Right lobe of liver (tissue), 6 donors: ENCODE results near the gene C1QTNF1. TPM values are rescaled to one million over a fixed set of nuclear protein-coding genes. Genes with fewer than 3 reads are reported as not detected.

Source experiments
- ATAC-seq, 4 donors: fragments of 200-7000 bp; cut with Tn5 transposase; one replicate each; pipeline ENCODE4 v1.9.1; 2020; ENCODE audit warnings: mild to moderate bottlenecking in 4 of 4, moderate library complexity in 4 of 4
- DNase-seq, 3 donors: peaks; one replicate each; pipeline ENCODE4 v3.0.0-alpha.2; 2020
- H3K27ac ChIP-seq, 3 donors: fragments of 200-600 bp; one replicate each; pipeline ENCODE4 v1.8.0; 2022
- H3K27me3 ChIP-seq, 2 donors: fragments of 200-600 bp; one replicate each; pipeline ENCODE4 v1.8.0; 2022
- H3K36me3 ChIP-seq, 4 donors: fragments of 200-600 bp; sonication (generic) in 1 of 4; one replicate each; pipeline versions ENCODE4 v1.5.1 to v1.8.0; 2017 to 2022; ENCODE audit warnings: control low read depth in 1 of 4
- H3K4me1 ChIP-seq, 4 donors: fragments of 200-600 bp; sonication (generic) in 1 of 4; one replicate each; pipeline versions ENCODE4 v1.5.1 to v1.8.0; 2017 to 2022; ENCODE audit warnings: control low read depth in 1 of 4
- H3K4me3 ChIP-seq, 3 donors: fragments of 200-600 bp; one replicate each; pipeline ENCODE4 v1.8.0; 2022
- H3K9me3 ChIP-seq, 4 donors: fragments of 200-600 bp; sonication (generic) in 1 of 4; one replicate each; pipeline versions ENCODE4 v1.5.1 to v1.8.0; 2017 to 2022; ENCODE audit warnings: control low read depth in 1 of 4
- CTCF ChIP-seq, 4 donors: fragments of 200-600 bp in 3 of 4; fragments of 450-650 bp in 1 of 4; IDR thresholded peaks; one replicate each; pipeline versions ENCODE4 v1.5.1 to v1.8.0; 2016 to 2022; ENCODE audit warnings: antibody characterized with exemption in 4 of 4, mild to moderate bottlenecking in 2 of 4
- POLR2A ChIP-seq: fragments of 450-650 bp; IDR thresholded peaks from one replicate; pipeline ENCODE4 v1.6.1; 2017; ENCODE audit warnings: antibody characterized with exemption, mild to moderate bottlenecking
- WGBS: methylation state at CpG from one replicate; pipeline ENCODE4 v1.1.6; 2018; ENCODE audit warnings: low coverage, low lambda C conversion rate; ENCODE audit not compliant: insufficient coverage; ENCODE audit errors: missing lambda C conversion rate; 5-methylcytosine and 5-hydroxymethylcytosine counted together
- intact Hi-C, 2 donors: fragments of 100-400 bp; cut with DNase I; formaldehyde crosslinking; loops; one replicate each; pipeline versions ENCODE4 v1.11.2 to v1.14.1; 2022
- total RNA-seq, 6 experiments: library from RNA; depleted of rRNA in 2 of 6; stranded (reverse); fragments of >200 nt in 2 of 6; fragmentation: NEBNext Ultra II Directional in 3 of 6; extraction: Animal tissue kit (Norgen Biotek cat#: 25700) in 3 of 6; gene quantifications; one replicate each; pipeline versions ENCODE4 v1.1.0 to v1.2.4, GENCODE V29; 2016 to 2023
- donor health status: DM: no; HTN: yes; CAD: no.
- donor health status: DM: no; HTN: no; CAD: no.
- donor health status: DM: no; HTN: no; CAD: no.
- donor health status: DM: no; HTN: yes; CAD: no.
- donor health status: DM: no; HTN: yes; CAD: no.

Gene C1QTNF1
- total RNA-seq, 6 experiments from 2014 or later: 9.8 to 40.2 (median 26.2) TPM

GRCh38 chr17:79097226-79098055 lies 73.5 kb downstream of the C1QTNF1 start:
- TF ChIP-seq POLR2A (no peak), CTCF (IDR thresholded peaks at IDR 0.05) (no peak)
- no peak overlapping the region for H3K27ac ChIP-seq
- no peaks in the 10 kb centered on the region for H3K4me1 ChIP-seq
- ATAC-seq (no peak), DNase-seq (no peak)
- H3K4me3 ChIP-seq: no peak overlapping the region
- H3K9me3 ChIP-seq: no peaks in the 10 kb centered on the region
- H3K27me3 ChIP-seq: no peaks in the 10 kb centered on the region
- intact Hi-C loops: no loop called here
- WGBS: 15% methylated on average over 21 of the region's 52 CpGs
- H3K36me3 ChIP-seq: no peaks in the 10 kb centered on the region

GRCh38 chr17:79098282-79098867 lies 74.4 kb downstream of the C1QTNF1 start:
- no peaks in the 10 kb centered on the region for H3K27me3 ChIP-seq
- H3K27ac ChIP-seq: no peak overlapping the region
- no peaks in the 10 kb centered on the region for H3K4me1 ChIP-seq
- intact Hi-C loops: no loop called here
- TF ChIP-seq CTCF (IDR thresholded peaks at IDR 0.05) (no peak), POLR2A (no peak)
- ATAC-seq (no peak), DNase-seq (no peak)
- 17% methylated on average over 7 of the region's 16 CpGs for WGBS
- no peak overlapping the region for H3K4me3 ChIP-seq
- no peaks in the 10 kb centered on the region for H3K9me3 ChIP-seq
- H3K36me3 ChIP-seq: no peaks in the 10 kb centered on the region

Other genes starting within 250 kb of the C1QTNF1 start
- 10 to 100 TPM; 14.8 to 46.2 (median 28.8) TPM for gene CYTH1, start 241.9 kb upstream of the C1QTNF1 start, total RNA-seq
- gene USP36, start 183.4 kb upstream of the C1QTNF1 start, total RNA-seq: 10 to 100 TPM; 12.7 to 27.8 (median 18.7) TPM
- 1 to 10 TPM in 1 of 6 experiments, under 1 TPM in 5; 0.19 to 1.0 (median 0.53) TPM for gene CEP295NL, start 121.0 kb upstream of the C1QTNF1 start, total RNA-seq
- 10 to 100 TPM; 18.9 to 36.1 (median 26.7) TPM for gene TIMP2, start 98.8 kb upstream of the C1QTNF1 start, total RNA-seq
- gene LGALS3BP, start 44.2 kb upstream of the C1QTNF1 start, total RNA-seq: 100 to 1,000 TPM in 4 of 6 experiments, 10 to 100 TPM in 2; 82.8 to 257 (median 121) TPM
- gene CANT1, start 14.4 kb upstream of the C1QTNF1 start, total RNA-seq: 10 to 100 TPM; 15.6 to 26.3 (median 18.7) TPM
- 10 to 100 TPM in 5 of 6 experiments, 1 to 10 TPM in 1; 7.4 to 63.7 (median 39.1) TPM for gene ENGASE, start 50.7 kb downstream of the C1QTNF1 start, total RNA-seq